AG08395 (cell line): ENCODE results near the gene PARD6G.

ENCODE experiments used
- DNase-seq: peaks from one replicate; pipeline ENCODE4 v3.0.0; 2012; ENCODE audit warnings: mixed read lengths, low spot score

The PARD6G gene

GRCh38 chr18:80210312-80211083, 36.8 kb downstream of the PARD6G start:
- DNase-seq: no peak

GRCh38 chr18:80208620-80209019, 38.7 kb downstream of the PARD6G start:
- no peak for DNase-seq

GRCh38 chr18:80205294-80205693, 42.0 kb downstream of the PARD6G start:
- DNase-seq: no peak

DNA sequence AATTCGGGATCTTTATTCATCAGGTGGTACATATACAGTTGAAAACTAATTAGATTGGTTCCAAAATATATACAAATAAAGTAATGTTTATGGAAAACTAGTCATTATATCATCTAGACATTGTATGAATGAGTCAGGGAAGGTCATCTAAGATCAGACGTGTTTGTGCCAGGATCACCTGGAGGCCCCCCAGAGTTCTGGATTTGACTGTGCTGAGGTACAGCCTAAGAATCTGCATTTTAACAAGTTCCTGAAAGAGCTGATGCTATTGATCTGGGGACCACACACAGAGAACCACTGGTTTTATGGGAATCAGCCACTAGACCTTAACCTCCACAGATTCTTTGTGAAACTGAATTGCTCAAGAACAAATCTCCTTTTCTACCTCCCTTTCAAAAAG, 43.2 kb downstream of the PARD6G start:
- no peak for DNase-seq

DNA sequence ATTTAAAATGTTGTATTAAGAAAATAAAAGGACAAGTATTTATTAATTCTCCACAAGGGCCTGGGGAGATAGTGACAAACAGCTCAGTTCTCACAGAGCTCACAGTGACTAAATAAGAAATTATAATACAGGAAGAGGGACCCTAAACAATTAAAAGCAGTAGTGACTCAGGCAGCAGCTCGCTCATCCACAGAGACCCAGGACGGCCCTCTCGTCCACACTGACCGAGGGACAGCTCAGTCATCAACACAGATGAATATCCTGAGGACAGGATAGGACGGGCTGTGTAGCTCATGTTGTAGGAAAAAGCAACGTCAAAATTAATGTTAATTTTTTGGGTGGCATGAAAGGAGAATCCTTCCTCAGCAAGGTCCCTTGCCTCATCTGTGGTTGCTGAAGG, 44.1 kb downstream of the PARD6G start:
- DNase-seq: no peak

GRCh38 chr18:80202264-80202998, 44.9 kb downstream of the PARD6G start:
- DNase-seq: no peak

- DNase-seq: no peak
Measured at GRCh38 chr18:80201739-80202138, 45.6 kb downstream of the PARD6G start.

DNA sequence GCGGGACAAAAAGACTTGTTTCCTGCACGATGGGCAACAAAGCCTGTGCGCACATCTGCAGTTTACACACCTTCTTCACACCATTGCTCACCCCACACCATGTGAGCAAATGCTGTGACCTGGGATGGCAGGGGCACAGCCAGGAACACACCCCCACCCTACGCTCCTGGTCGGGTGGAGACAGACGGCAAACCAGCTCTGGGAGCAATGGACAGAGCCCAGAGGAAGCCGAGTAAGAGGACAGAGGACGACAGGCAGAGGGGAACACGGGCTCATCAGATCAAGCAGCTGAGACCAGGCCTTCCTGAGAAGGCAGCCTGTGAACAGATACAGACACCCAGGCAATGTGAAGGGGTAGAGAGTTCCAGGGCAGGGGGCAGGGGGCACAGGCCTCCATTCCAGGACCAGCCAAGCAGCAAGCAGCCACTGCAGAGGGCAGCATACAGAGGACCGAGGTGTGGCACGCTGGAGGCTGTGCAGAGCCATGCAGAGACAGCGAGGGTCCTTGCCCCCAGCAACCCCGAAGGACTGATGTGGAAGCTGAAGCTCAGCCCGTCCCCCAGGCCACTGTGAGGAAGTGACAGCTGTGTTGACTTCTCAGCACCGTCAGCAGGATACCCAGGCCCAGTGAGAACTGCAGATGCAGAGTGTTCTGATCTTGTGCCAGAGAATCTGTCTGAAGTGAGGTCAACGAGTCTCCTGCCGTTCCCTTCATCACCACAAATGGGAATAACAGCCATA, 46.2 kb downstream of the PARD6G start:
- no peak for DNase-seq

GRCh38 chr18:80200171-80200931, 47.0 kb downstream of the PARD6G start:
- DNase-seq: peak; percentile 51

DNA sequence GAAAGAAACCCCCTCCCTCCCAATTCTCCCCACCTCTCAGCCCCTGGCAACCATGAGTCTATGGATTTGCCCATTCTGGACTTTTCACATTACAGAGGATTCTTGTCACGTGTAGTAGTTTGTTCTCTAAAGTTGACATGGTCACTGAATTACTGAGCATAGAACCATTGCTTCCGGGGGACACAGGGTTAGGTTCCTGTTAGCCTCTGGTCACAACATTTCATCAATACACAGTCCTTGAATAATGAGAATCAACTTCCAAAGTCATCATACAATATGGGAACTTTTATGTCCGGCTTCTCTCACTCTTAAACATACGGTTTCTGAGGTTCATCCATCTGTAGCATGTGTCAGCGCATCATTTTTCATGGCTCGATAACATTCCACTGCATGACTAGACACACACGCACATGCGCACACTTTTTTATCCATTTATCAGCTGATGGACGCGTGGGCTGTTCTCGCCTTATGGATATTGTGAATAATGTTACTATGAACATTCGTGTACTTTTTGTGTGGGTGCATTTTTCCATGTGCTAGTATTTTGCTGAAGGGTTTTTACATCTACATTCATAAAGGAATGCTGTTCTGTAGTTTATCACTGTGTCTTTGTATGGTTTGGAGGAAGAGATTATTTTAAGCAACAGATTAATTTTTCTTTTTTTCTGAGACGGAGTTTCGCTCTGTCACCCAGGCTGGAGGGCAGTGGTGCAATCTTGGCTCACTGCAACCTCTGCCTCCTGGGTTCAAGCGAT, 48.1 kb downstream of the PARD6G start:
- no peak for DNase-seq

DNA sequence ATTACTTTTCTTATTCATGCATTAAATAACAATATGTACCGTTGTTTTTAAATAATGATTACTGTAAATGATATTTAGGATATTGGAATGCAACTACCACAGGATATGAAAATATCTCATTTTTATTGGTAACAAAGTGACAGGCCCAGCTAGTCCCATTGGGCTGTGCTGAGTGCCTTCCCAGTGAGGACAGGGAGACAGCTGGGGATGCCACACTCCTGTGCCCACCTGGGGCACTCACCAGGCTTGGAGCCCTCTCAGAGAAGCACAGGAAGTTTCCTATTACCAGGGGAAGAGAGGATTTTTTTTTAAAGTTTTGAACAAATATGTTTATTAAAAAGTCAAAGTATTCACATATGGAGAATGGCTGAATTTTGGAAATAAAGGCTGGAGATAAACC, 48.9 kb downstream of the PARD6G start:
- no peak for DNase-seq

DNA sequence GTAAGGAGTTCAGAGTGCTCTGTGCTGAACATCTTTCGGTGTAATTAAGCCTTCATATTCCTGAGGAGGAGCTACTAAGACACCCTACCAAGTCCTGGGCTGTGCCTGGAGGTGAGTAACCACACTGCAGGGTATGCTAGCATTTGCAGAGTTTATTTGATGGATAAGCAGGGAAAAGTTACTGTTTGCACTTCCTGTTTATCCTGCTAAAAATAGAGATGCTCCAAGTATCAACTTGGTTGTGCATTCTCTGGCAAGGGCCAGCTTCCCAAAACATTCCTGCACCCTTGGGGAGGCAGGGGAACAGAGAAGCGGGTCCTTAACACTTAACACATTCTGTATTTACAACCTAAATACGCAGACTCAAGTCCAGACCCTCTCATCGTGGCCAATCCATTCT, 49.8 kb downstream of the PARD6G start:
- peak; percentile 33 for DNase-seq

DNA sequence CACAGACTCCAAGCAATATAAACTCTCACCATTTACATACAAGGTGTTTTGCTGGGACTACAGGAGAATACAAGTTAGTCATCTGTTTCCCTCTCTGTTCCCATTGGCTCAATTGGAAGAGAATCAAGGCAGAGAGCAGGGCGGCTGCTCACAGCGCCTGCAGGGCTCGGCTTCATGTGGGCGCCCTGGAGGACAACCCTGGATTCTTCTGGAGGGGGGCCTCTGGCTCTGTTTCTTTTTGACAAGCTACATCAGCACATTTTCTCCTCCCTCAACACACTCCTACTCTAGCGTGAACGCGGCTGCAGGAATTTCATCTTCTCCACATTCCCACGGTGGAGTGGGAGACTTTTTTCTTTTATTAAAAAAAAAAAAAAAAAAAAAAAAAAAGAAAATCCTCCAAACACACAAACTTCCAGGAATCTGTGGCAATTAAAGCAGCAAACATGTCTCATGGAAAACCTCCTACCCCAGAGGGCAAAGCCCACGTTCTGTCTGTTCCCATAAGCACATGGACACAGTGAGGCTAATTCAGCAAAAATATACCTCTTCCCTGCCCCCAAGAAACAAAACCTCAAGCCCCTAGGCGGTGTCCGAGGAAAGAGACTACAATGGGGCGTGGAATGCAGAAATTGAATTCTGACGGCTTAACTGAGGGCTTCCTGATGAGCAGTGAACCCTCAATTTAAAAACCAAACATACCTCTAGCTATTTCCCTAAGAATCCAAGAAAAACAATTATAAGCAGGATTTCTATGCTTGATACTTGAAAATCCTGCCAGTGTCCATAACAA, 50.6 kb downstream of the PARD6G start:
- DNase-seq: peak; percentile 63

DNA sequence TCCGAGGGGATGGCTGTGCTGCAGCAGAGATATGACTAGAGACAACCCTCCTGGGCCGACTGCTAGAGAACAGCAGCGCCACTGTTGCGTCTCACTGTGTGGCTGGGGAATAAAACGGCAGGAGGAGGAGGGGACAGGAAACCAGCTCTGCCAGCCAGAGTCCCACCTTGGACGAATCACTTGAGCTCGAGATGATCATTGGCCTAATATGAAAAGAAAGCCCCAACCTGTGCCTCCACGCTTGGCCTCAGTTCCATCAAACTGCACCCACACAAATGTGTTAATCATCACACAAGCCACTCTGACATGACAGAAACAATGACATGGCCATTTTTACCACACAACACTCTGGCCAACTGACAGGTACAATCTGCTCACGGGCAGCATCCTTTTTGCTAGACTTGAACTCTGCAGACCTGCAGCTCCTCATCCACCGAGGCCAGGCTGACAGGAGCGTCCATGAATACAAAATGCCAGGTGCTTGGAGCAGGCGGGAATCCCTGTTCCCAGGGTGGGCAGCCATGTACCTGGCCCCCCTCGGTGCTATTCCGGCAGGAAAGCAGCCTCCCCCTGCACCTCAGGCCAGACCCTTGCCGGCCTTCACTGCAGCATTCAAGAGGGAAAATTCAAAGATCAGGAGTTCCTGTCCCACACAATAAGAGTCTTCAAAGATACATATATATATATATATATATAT, 52.3 kb downstream of the PARD6G start:
- DNase-seq: no peak

GRCh38 chr18:80193701-80194100, 53.6 kb downstream of the PARD6G start:
- no peak for DNase-seq

DNA sequence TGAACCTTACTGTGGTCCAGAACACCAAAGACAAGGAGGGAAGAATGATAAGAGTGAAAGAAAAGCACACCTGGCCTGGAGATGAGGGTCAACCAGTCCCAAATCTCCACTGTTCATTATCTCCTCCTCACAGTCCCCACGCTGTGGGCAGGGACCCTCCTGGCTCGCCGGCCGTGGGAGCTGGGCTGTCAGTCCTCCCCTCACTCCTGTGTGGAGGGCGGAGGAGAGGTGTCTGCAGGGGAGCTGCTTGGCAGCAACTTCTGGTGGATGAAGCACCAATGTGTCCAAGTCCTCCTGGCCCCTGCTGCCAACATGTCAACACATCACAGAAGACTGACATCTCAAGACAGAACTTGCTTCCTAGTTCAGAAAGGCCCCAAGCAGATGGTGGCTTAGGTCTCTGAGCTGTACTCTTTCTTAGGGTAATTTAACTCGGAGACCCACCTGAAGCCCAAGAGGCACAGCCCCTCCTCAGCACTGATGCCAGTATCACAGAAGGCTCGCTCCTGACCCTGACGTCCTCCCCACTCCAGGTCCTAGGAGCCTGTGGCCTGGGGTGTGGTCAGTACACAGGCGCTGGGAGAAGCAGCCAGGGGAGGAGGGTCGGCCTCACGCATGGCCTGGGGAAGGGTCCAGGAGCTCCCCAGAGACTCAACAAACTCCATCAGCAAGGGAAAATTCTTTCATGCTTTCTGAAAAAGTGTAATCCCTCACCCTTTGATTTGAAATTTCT, 54.5 kb downstream of the PARD6G start:
- no peak for DNase-seq

DNA sequence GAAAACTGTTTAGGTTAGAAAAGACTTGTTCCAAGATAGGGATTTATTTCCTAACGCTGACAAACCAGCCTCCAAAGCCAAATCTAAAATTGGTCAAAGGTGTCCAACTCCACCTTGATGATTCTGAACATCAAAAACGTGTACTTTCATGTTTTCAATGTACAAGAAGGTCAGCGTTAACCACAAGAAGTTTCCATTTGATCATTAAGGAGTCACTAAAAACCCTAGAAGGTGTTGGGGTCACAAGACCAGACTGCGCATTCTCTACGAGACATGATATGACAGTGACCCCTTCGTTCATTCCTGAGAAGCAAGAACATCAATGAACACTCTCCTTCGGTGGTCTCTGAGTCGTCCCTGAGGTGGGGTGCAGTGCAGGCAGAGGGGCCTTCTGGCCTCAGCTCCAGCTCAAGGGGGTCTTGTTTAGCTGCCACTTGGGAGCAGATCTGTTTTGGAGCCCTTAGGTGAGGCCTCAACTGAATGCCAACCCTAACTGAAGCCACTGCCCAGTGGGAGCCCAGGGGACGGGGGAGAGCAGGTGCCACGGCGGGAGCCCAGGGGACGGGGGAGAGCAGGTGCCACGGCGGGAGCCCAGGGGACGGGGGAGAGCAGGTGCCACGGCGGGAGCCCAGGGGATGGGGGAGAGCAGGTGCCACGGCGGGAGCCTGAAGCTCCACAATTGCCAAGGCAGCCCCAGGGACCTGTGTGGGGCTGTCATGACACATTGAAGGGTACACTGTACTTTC, 55.2 kb downstream of the PARD6G start:
- no peak for DNase-seq

DNA sequence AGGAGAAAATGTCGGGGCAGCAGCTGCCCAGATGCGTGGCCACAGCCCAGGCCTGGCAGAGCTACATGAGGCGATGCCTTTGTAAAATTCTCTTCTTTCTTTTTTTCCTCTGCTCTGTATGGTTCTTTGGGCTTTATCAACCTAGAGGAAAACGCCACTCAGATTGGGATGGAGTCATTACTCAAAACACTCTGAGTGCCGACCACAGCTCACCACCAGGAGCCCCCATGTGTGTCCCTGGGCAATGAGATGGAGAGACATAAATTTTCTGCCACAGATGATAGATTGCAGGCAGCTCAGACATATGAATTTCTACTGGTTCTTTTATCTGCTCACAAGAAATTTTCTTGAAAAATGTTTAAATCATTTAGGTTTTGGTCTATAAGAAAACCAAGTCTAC, 56.0 kb downstream of the PARD6G start:
- no peak for DNase-seq

GRCh38 chr18:80190311-80190710, 57.0 kb downstream of the PARD6G start:
- no peak for DNase-seq
